Skin epidermis (tissue), 12 donors: ENCODE results near the gene CDH3.

Source experiments
- H3K27ac ChIP-seq, 21 experiments: fragments of 200-600 bp; sonication (generic) in 11 of 21; one replicate each; pipeline ENCODE4 v1.5.0; 2020; ENCODE audit warnings: mild to moderate bottlenecking in 3 of 21, inconsistent platforms in 2 of 21, moderate library complexity in 2 of 21
- H3K4me3 ChIP-seq, 7 experiments: fragments of 200-600 bp; sonication (generic) in 2 of 7; one replicate each; pipeline ENCODE4 v1.5.0; 2020; ENCODE audit warnings: inconsistent platforms in 2 of 7, mild to moderate bottlenecking in 2 of 7, moderate library complexity in 1 of 7

Gene CDH3

DNA sequence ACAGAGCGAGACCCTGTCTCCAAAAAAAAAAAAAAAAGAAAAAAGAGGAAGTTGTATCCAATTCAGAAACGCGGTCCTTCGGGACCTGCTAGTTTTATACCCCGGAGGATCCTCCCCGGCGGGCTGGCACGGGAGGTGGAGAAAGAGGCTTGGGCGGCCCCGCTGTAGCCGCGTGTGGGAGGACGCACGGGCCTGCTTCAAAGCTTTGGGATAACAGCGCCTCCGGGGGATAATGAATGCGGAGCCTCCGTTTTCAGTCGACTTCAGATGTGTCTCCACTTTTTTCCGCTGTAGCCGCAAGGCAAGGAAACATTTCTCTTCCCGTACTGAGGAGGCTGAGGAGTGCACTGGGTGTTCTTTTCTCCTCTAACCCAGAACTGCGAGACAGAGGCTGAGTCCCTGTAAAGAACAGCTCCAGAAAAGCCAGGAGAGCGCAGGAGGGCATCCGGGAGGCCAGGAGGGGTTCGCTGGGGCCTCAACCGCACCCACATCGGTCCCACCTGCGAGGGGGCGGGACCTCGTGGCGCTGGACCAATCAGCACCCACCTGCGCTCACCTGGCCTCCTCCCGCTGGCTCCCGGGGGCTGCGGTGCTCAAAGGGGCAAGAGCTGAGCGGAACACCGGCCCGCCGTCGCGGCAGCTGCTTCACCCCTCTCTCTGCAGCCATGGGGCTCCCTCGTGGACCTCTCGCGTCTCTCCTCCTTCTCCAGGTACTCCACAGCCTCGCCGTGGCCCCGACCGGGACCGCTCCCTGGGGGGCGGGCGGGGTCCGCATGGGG lies at the start of gene CDH3:
Gene CDH3, plus strand, starts transcription at position 596 of the 779 bp plus-strand sequence. Its CDS starts 70 bp downstream, at position 666.
- peak within 1 kb of the TSS; percentile 30 to 68 (median 42) for H3K4me3 ChIP-seq
- H3K27ac ChIP-seq, result peak within 1 kb of the TSS; percentile 5 to 91 (median 68)

DNA sequence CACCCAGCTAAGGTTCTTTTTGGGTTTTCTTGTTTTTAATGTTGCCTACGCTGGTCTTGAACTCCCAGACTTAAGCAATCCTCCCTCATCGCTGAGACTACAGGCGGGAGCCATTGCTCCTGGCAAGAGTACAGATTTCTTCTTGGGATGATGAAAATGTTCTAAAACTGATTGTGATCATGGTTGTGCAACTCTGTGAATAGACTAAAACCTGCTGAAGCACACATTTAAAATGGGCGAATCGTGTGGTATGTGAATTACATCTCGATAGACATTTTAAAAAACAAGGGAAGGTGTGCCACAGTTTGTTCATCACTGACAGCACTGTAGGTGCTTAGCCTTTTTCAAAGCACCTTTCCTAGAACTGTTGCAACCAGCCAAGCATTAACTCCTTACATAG lies 48.8 kb upstream of the CDH3 start:
- Histone ChIP-seq H3K27ac (peak overlapping the region in 1 of 21 experiments; percentile 2), H3K4me3 (no peak overlapping the region)

DNA sequence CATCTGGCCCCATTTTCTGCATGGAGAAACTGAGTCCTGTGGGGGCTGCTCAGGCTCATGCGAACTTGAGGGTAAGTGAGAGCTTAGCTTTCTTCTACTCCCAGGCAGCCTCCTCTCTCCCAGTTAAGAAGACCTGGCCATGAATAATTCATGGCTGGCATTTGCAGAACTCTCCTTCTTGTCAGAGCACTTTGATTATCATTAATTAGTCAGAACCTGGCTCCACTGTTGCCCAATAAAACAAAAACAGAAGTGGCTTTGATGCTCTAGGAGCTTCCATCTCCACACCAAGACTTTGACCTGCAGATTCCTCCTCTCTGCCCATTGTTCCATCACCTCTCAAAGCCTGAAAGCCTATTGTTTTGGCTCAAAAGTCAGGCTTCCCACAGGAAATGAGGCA lies 45.5 kb upstream of the CDH3 start:
- Histone ChIP-seq H3K4me3 (no peak overlapping the region), H3K27ac (no peak overlapping the region)

DNA sequence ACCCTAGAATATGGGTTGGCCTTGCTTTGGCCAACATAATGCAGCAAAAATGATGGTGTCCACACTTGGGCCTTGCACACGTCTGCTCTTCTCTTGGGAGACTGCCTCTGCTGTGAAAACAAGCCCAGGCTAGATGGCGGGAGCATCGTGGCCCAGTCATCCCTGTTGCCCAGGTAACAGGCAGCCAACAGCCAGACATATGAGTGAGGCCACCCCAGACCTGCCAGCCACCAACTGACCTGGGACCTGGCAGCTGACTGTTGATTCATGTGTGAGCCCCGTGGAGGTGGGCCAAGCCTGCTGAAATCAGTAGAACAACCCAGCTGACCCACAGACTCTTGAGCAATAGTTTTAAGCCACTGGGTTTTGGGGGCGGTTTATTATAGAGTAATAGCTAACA lies 39.4 kb upstream of the CDH3 start:
- no peak overlapping the region for H3K27ac ChIP-seq
- no peak overlapping the region for H3K4me3 ChIP-seq

DNA sequence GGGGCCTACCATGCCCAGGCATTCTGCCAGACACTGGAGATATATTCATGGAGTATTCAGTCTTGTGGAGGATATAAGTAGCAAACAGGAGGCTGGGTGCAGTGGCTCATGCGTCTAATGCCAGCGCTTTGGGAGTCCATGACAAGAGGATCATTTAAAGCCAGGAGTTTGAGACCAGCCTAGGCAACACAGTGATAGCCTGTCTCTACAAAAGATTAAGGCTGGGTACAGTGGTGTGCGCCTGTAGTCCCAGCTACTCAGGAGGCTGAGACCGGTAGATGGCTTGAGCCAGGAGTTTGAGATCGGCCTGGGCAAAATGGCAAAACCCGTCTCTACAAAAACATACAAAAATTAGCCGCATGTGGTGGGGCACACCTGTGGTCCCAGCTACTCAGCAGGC lies 37.7 kb upstream of the CDH3 start:
- Histone ChIP-seq H3K27ac (no peak overlapping the region), H3K4me3 (no peak overlapping the region)

DNA sequence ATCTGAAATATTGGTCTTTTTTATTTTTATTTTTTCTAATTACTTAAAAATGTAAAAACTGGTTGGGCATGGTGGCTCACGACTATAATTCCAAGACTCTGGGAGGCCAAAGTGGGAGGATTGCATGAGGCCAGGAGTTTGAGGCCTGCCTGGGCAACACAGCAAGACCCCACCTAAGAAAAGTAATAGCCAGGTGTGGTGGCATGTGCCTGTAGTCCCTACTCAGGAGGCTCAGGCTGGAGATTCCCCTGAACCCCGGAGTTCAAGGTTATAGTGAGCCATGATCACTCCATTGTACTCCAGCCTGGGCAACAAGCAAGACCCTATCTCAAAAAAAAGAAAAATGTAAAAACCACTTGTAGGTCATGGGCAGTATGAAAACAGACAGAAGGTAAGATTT lies 36.8 kb upstream of the CDH3 start:
- Histone ChIP-seq H3K27ac (no peak overlapping the region), H3K4me3 (no peak overlapping the region)

DNA sequence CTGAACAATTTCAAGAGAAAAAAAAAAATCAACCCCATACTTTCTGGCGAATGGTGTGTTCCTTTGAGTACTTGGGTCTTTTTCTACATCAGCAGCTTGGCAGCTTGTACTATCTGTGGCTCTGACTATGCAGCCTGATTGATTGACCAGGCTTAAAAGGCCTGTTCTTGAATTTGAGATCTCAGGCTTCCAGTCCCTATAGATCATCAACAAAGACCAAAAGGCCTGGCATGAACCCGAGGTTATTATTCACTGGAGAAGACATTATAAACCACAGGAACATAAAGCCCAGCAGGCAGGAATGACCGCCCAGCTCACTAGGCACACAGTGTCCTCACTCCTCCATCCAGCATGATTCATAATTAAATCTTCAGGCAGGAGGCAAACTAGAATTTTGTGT lies 32.1 kb upstream of the CDH3 start:
- Histone ChIP-seq H3K27ac (no peak overlapping the region), H3K4me3 (no peak overlapping the region)

DNA sequence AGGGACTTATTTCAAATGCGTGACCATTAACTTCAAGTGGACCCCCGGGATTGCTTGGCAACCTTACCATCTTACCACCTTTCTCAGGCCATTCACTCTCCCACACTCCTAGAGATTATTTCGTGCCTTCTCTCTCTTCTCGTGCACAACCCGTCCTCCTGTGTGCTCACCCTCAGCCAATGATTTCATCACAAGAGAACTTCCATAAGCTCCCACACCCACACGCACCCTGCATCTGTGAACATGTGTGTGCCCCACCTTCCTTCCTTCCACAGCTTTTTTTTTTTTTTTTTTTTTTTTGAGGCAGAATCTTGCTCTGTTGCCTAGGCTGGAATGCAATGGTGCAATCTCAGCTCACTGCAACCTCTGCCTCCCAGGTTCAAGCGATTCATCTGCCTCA lies 27.4 kb upstream of the CDH3 start:
- H3K27ac ChIP-seq, result no peak overlapping the region
- no peak overlapping the region for H3K4me3 ChIP-seq

DNA sequence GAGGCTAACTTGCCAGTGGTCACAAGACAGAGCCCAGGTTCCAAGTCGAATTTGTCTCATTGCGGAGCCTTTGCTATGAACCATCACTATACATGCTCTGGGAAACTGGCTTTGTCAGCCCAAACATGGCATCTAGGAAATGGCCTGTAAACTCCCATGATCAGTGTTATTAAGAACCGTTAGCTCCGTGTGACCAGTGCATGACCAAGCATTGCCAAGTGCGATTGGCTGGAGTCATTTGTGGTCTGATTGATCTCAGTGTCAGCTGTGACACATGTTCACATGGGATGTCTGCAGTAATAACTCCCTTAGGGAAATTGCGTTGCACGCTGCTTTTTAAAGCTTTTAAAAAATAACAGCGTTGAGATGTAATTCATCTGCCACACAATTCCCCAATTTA lies 18.6 kb upstream of the CDH3 start:
- Histone ChIP-seq H3K27ac (no peak overlapping the region), H3K4me3 (no peak overlapping the region)

DNA sequence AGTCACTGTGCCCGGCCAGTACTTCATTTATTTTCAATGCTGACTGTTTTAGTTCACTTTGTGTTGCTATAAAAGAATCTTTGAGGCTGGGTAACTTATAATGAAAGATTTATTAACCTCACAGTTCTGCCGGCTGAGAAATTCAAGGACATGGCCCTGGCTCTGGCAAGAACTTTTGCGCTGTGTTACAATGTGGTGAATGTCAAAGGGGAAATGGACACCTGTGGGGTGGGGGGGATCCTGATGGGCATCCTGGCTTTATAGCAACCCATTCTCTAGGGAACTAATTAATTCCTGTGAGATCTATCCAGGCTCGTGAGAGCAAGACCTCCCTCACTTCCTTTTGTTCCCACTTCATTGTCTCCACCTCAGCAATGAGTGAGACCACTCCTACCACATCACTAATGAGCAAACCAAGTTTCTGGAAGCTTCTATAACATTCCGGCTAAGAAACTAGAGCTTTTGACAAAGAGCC lies 17.1 kb upstream of the CDH3 start:
- H3K4me3 ChIP-seq, result no peak overlapping the region
- no peak overlapping the region for H3K27ac ChIP-seq

DNA sequence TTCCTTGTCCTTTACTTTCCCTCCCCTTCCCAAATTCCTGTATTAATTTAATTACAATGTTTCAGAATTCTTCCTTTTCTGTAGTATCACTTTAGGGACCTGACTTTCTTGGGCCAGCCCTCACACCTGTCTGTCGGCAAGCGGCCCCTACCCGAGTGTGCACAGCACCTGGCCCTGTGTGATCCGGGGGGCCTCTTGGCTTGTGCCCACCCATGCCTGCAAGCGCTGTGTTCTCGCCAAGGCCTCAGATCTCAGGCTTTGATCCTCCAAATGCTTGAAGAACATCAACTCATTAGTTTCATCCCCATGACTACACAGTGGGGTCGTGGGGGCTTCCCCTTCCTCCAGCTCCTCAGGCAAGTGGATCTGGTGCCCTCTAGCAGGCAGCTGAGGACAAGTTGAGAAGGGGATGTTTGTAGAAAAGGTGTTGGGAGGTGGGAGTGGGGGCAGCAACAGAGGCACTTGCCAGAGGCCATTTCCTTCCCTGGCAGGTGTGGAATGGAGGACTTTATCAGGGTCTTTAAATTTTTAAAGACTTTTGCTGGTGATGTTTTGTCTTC lies 15.7 kb upstream of the CDH3 start:
- Histone ChIP-seq H3K4me3 (no peak overlapping the region), H3K27ac (no peak overlapping the region)

DNA sequence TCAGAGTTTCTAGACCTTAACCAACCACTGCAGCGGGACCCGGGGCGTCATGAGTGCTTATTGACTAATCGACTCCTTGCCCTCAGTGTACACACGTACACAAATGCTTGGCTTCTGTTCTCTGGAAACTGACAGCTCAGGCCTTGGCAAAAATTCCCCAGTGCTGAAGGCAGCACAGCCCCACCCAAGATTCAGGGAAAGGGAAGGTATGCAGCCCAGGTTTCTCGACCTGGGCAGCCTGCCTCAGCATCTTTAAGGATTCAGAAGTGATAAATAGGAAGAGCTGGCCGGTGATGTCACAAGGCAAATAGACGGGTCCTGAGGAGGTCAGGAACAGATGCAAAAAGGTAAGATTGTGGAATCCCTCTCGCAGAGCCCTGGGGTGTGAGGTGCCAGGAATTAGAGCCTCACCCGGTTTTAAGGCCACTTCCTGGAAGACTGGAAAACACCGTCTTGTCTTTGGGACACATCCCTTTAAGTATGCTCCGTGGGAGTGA lies 9.0 kb upstream of the CDH3 start:
- H3K4me3 ChIP-seq, result no peak overlapping the region
- peak overlapping the region in 14 of 21 experiments; percentile 1 to 84 (median 48) for H3K27ac ChIP-seq

DNA sequence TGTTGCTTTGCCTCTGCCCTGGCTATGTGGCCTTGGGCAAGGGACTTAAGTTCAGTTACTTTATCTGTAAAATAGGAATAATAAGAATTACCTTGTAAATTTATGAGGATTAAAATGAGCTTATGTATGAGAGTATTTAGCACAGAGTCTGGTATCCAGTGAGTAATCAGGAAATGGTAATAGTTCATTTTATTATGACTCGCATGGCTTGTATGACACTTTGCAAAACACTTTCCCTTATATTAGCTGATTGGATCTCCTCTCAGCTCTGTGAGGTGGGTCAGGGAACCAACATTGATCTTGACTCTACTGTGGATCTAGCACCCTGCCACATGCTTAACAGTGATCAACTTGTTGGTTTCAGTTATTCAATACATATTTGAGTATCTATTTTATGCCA lies 8.3 kb upstream of the CDH3 start:
- peak overlapping the region in 14 of 21 experiments; percentile 1 to 84 (median 48) for H3K27ac ChIP-seq
- no peak overlapping the region for H3K4me3 ChIP-seq

DNA sequence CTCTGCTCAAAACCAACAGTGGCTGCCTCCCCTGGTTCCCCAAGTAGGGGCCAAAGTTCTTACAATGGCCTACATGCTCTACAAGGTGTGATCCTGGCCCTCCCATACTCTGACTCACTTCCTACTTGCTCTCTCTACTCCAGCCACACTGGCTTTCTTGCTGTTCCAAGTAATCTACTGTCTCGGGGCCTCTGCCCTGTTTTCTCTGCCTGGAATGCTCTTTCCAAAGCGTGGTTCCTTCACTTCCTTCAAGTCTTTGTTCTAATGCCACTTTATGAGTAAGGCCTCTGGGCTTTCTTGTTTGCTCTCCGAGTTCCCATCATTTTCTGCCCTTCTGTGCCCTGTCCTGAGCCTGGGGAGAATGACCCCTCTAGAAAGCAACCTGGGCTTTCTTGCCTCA lies 4.1 kb upstream of the CDH3 start:
- Histone ChIP-seq H3K27ac (peak overlapping the region in 6 of 21 experiments; percentile 7 to 72 (median 30)), H3K4me3 (no peak overlapping the region)

DNA sequence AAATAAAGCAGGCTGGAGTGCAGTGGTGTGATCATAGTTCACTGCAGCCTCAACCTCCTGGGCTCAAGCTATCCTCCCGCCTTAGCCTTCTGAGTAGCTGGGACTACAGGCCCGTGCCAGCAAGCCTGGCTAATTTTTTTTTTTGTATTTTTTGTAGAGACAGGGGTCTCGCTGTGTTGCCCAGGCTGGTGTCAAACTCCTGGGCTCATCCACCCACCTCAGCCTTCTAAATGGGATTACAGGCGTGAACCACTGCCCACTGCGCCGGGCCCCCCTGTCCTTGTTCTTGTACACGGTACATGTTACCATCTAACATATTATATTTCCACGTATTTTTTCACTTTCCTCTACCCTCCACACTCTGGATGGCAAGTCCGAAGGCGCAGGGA lies 3.1 kb upstream of the CDH3 start:
- no peak overlapping the region for H3K4me3 ChIP-seq
- no peak overlapping the region for H3K27ac ChIP-seq

DNA sequence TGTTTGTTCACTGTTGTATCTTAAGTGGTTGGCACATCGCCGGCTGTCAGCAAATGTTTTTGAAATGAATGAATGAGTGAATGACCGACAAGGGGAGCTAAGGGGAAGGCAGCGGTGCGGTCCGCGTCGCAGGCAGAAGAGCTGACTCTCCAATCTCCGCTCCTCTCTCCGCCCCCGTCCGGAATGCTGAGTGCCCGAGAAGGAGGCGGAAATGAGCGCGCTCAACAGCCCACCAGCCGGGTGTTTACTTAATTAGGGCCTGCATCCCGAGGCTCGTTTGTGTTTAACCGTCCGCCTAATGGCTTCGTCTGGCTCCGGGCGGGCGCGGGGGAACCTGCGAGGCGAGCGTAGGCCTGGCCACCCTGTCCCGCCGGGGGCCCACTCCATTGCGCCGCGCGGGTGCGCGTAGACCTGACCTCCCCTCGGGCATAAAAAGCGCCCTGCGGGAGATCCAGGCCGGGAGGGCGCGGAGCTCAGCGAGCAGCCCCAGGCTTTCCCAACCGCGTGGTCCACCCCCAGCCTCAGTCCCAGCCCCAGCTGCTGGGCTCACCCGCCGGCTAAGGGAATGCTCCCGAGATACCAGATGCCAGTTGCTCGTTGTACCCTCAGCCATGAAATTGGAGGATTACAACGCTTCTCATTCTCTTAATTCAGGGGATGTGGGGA lies 2.5 kb upstream of the CDH3 start:
- H3K27ac ChIP-seq, result peak overlapping the region in 2 of 21 experiments; percentile 28 to 58
- H3K4me3 ChIP-seq, result peak overlapping the region in 2 of 7 experiments; percentile 1 to 19

DNA sequence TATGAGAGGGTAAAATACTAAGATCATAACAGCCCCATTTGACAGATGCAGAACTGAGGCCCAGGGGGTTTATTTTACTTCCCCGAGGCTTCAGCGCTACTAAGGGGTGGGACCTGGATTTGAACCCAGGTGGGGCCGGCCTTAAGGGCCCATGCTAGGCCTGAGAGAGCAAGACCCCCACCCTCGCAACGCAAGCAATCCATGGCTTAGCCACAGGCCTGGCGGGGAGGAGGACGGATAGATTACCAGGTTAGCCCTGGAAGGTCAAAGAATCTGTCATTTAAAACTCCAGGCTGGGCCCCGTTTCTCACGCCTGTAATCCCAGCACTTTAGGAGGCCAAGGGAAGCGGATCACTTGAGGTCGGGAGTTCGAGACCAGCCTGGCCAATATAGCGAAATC lies 1.9 kb upstream of the CDH3 start:
- H3K4me3 ChIP-seq, result no peak overlapping the region
- H3K27ac ChIP-seq, result no peak overlapping the region

DNA sequence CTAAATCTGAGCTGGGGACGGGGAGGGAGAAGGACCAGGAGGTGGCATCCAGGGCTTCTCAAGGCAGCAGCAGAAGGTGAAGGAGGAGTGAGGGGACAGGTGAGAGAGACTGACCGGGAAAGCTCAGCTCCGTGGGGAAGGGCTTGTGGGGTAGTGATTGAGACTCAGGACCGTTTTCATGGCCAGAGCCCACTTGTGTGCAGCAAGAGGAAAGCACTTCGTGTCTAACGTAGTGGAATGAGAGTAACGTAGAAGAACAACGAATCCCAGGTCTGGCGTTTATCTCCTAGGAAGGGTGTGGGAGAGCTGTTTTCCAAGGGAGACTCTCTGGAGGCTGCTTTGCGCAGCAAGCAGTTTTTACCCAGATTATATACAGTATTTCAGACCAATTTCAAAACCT lies 1.3 kb upstream of the CDH3 start:
- H3K4me3 ChIP-seq, result no peak overlapping the region
- H3K27ac ChIP-seq, result peak overlapping the region in 3 of 21 experiments; percentile 37 to 87 (median 81)

DNA sequence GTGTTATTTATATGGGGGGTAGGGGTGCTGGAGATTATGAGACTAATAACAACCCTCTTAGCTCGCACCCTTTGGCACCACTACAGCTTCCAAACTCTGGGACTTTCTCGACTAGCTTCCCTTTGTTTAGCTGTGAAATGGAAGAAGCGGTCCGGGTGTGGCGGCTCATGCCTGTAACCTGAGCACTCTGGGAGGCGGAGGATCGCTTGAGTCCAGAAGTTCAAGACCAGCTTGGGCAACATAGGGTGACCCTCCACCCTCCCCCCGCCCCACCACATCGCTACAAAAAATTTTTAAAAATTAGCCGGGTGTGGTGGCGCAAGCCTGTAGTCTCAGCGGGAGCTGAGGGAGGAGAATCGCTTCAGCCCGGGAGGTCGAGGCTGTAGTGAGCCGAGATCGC lies 814 bp upstream of the CDH3 start:
- peak overlapping the region in 7 of 21 experiments; percentile 52 to 91 (median 80) for H3K27ac ChIP-seq
- peak overlapping the region in 5 of 7 experiments; percentile 38 to 68 (median 52) for H3K4me3 ChIP-seq

DNA sequence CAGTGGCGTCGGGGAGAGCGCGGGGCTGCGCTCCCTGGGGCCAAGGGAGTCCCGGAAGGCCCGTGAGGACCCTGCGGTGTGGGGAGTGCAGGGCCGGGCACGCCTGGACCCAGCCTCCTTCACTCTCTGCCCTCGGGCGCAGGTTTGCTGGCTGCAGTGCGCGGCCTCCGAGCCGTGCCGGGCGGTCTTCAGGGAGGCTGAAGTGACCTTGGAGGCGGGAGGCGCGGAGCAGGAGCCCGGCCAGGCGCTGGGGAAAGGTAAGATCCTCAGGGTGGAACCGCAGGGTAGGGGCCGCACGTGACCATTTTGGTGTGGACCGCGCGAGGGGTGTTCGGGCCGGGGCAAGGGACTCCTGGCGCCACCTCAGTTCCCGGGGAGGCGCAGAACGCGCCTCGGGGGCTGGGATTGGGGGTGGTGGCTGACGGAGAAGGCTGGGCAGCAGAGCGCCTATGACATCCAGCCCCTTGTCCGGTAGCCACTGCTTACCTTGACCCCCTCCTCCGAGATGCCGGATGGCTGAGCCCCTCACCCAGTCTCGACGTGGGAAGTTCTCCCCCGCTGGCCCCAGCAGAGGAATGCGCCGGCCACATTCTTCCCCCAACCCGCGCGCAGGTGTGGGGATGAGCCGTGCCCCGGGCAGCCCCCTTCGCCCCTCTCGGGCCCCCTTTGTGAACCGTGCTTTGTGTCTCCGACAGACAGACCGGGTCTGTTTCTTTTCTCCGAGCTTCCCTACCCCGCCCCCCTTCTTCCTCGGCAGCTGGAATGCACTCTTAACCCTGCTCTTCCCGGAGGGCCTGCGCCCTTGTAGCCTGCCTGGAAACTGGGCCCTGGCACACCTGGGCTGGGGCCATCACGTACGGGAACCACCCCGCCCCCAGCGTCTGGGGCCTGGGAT lies 631 bp downstream of the CDH3 start:
- H3K4me3 ChIP-seq, result peak overlapping the region; percentile 30 to 68 (median 42)
- peak overlapping the region; percentile 5 to 91 (median 68) for H3K27ac ChIP-seq
